GM12878 (cell line): ENCODE results near the gene EP400. TPM values are rescaled to one million over a fixed set of nuclear protein-coding genes. Genes with fewer than 3 reads are reported as not detected.

Experiments
- ATAC-seq: fragments of 200-7000 bp; cut with Tn5 transposase; 3 replicates; pipeline ENCODE4 v1.9.1; 2020; ENCODE audit warnings: mild to moderate bottlenecking, moderate library complexity
- BruUV-seq: library from RNA; stranded (reverse); fragments of 400-500 nt; replicated peaks from 2 replicates; lab custom pipeline; 2021; lab: Mats Ljungman, UMichigan
- CTCF ChIA-PET: fragments of 300-600 bp; sonication (Branson Sonifier 250); formaldehyde crosslinking; extraction: SDS; loops from one replicate; lab custom pipeline; 2021; ENCODE audit warnings: inconsistent platforms; lab: Yijun Ruan, JAX
- POLR2A ChIA-PET: fragments of 350-600 bp; formaldehyde crosslinking; extraction: SDS; loops from one replicate; lab custom pipeline; 2021; ENCODE audit warnings: inconsistent platforms; lab: Charles Lee
- RAD21 ChIA-PET: fragments of 300-600 bp; sonication (Branson Sonifier 250); formaldehyde crosslinking; loops from one replicate; lab custom pipeline; 2023; ENCODE audit warnings: antibody characterized with exemption; ENCODE audit not compliant: unreplicated experiment; lab: Charles Lee
- SMC1A ChIA-PET: fragments of 300-600 bp; sonication (Branson Sonifier 250); formaldehyde crosslinking; loops from one replicate; lab custom pipeline; 2023; ENCODE audit not compliant: unreplicated experiment, uncharacterized antibody; lab: Charles Lee
- DNase-seq: peaks from one replicate; pipeline ENCODE4 v3.0.0-alpha.2; 2011; ENCODE audit warnings: low read depth, low spot score
- FAIRE-seq: peaks from 3 replicates; lab custom pipeline; 2011; peaks lifted over from hg19 to GRCh38; lab: Jason Lieb, UNC
- H2AFZ ChIP-seq: 2 replicates; pipeline ENCODE4 v1.6.0; 2011; ENCODE audit warnings: low read depth, low read length, control low read depth; ENCODE audit not compliant: control insufficient read depth
- H3K27ac ChIP-seq: 2 replicates; pipeline ENCODE4 v1.5.1; 2011; ENCODE audit warnings: control low read depth; ENCODE audit not compliant: control insufficient read depth, insufficient read depth
- H3K27me3 ChIP-seq, 2 experiments: replicated peaks in 1 of 2; 2 replicates each; pipeline versions ENCODE4 v1.6.0 to v1.6.1; 2011; ENCODE audit warnings: low read length in 1 of 2; ENCODE audit not compliant: control insufficient read depth in 2 of 2, insufficient read depth in 2 of 2
- H3K36me3 ChIP-seq, 2 experiments: 2 replicates each; pipeline ENCODE4 v1.5.1; 2011; ENCODE audit warnings: low read length in 1 of 2; ENCODE audit not compliant: control insufficient read depth in 2 of 2, insufficient read depth in 2 of 2
- H3K4me1 ChIP-seq: 2 replicates; pipeline ENCODE4 v1.6.1; 2011; ENCODE audit warnings: mild to moderate bottlenecking, low read length, moderate library complexity, mixed read lengths; ENCODE audit not compliant: control insufficient read depth, insufficient read depth
- H3K4me2 ChIP-seq: 2 replicates; pipeline ENCODE4 v1.6.0; 2011; ENCODE audit warnings: control low read depth; ENCODE audit not compliant: control insufficient read depth, insufficient read depth
- H3K4me3 ChIP-seq: fragments of 200-600 bp; sonication (generic); 2 replicates; pipeline ENCODE4 v1.5.1; 2016
- H3K79me2 ChIP-seq: 2 replicates; pipeline ENCODE4 v1.6.0; 2011; ENCODE audit warnings: low read length; ENCODE audit not compliant: control insufficient read depth, insufficient read depth
- H3K9ac ChIP-seq: 2 replicates; pipeline ENCODE4 v1.8.0; 2011; ENCODE audit warnings: low read length, control low read depth, mixed read lengths; ENCODE audit not compliant: control insufficient read depth, insufficient read depth
- H3K9me3 ChIP-seq: replicated peaks from 3 replicates; pipeline ENCODE4 v1.5.1; 2011; ENCODE audit warnings: mild to moderate bottlenecking, low read length; ENCODE audit not compliant: control insufficient read depth, insufficient read depth
- H4K20me1 ChIP-seq: 2 replicates; pipeline ENCODE4 v1.6.0; 2011; ENCODE audit not compliant: control insufficient read depth, insufficient read depth
- IKZF2 ChIP-seq, 2 experiments: fragments of 450-650 bp; IDR thresholded peaks; 2 replicates each; pipeline ENCODE4 v1.6.1; 2017; ENCODE audit warnings: mild to moderate bottlenecking in 2 of 2, moderate library complexity in 2 of 2
- SIN3A ChIP-seq: IDR thresholded peaks from 2 replicates; pipeline ENCODE4 v1.6.1; 2012; ENCODE audit warnings: low read depth, low read length, improper control_type of control experiment
- SKIL ChIP-seq: fragments of 450-650 bp; IDR thresholded peaks from 2 replicates; pipeline ENCODE4 v1.6.1; 2017; ENCODE audit warnings: mild to moderate bottlenecking, low read depth, inconsistent platforms; ENCODE audit not compliant: poor library complexity, severe bottlenecking
- SMARCA5 ChIP-seq: fragments of 450-650 bp; IDR thresholded peaks from 2 replicates; pipeline ENCODE4 v1.6.1; 2017; ENCODE audit warnings: mild to moderate bottlenecking
- SMC3 ChIP-seq: IDR thresholded peaks from 2 replicates; pipeline ENCODE4 v1.6.1; 2011; ENCODE audit warnings: low read length, improper control_type of control experiment, borderline replicate concordance
- ZBTB33 ChIP-seq: fragments of 450-650 bp; IDR thresholded peaks from 2 replicates; pipeline ENCODE4 v1.6.1; 2017; ENCODE audit warnings: mild to moderate bottlenecking
- ZSCAN29 ChIP-seq: fragments of 450-650 bp; IDR thresholded peaks from 2 replicates; pipeline ENCODE4 v1.6.1; 2017; ENCODE audit warnings: mild to moderate bottlenecking, moderate library complexity
- WGBS: methylation state at CpG from one replicate; pipeline ENCODE4 v1.1.6; 2016; ENCODE audit warnings: low lambda C conversion rate; ENCODE audit not compliant: insufficient replicate concordance, insufficient coverage; ENCODE audit errors: missing lambda C conversion rate; 5-methylcytosine and 5-hydroxymethylcytosine counted together
- in situ Hi-C: fragments of 300-500 bp; cut with MboI; formaldehyde crosslinking; loops from 9 replicates; pipeline ENCODE4 v1.14.3; 2018; ENCODE audit warnings: mixed read lengths
- intact Hi-C: fragments of 100-400 bp; cut with micrococcal nuclease; formaldehyde crosslinking; loops from one replicate; pipeline ENCODE4 v1.14.2; 2022; ENCODE audit not compliant: unreplicated experiment
- polyA plus RNA-seq, 11 experiments: library from polyadenylated mRNA; depleted of rRNA in 4 of 11; unstranded in 6 of 11; stranded (reverse) in 5 of 11; fragments of >200 nt; fragmentation: Nextera tagmentation in 4 of 11; fragmentation: Illumina TruSeq in 1 of 11; extraction: Ambion mirVana in 4 of 11; extraction: Trizol in 1 of 11; gene quantifications; 1 replicate in 1 of 11; 2 replicates in 10 of 11; pipeline versions ENCODE4 v1.2.1 to v1.2.3, GENCODE V29; 2011 to 2016; ENCODE audit warnings: inconsistent platforms in 2 of 11, missing spikeins in 2 of 11, low read depth in 1 of 11
- total RNA-seq, 4 experiments: library from RNA; depleted of rRNA in 3 of 4; stranded (reverse); fragments of >200 nt in 3 of 4; fragmentation: Illumina TruSeq in 1 of 4; extraction: Trizol in 1 of 4; gene quantifications; 2 replicates each; pipeline versions ENCODE4 v1.2.1 to v1.2.3, GENCODE V29; 2013 to 2021
- TF ChIP-seq, protein P1 (sequence below): IDR thresholded peaks from 2 replicates; pipeline ENCODE4 v1.6.1; 2012; ENCODE audit warnings: low read length, inconsistent platforms

The EP400 gene
- total and polyA plus RNA-seq, 10 of the 15 experiments (the other 5 are each of a cell fraction or from before 2014, with no cell fraction given) = 3.8 to 44.2 (median 8.4) TPM

DNA sequence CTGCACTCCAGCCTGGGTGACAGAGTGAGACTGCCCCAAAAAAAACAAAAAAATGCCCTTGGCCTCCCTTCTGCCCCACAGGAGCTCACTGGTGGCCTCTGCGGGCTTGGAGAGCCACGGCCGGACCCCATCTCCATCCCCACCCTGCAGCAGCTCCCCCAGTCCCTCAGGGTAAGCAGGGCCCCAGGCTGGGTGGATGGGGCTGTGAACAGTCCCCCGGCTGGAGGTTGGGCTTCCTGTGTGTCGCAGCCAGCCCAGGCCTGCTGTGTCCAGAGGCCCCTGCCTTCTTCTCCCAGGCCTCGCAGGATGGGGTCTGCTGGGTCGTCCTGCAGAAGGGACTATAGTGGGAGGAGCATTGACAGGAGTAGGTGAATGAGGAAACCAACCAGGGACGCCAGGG is 36.1 kb upstream of the EP400 start (continued):
- TF ChIP-seq SIN3A (no peak), IKZF2 (IDR thresholded peaks at IDR 0.05) (no peak)
- TF ChIP-seq, protein P1, sequence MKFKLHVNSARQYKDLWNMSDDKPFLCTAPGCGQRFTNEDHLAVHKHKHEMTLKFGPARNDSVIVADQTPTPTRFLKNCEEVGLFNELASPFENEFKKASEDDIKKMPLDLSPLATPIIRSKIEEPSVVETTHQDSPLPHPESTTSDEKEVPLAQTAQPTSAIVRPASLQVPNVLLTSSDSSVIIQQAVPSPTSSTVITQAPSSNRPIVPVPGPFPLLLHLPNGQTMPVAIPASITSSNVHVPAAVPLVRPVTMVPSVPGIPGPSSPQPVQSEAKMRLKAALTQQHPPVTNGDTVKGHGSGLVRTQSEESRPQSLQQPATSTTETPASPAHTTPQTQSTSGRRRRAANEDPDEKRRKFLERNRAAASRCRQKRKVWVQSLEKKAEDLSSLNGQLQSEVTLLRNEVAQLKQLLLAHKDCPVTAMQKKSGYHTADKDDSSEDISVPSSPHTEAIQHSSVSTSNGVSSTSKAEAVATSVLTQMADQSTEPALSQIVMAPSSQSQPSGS = no peak
- TF ChIP-seq, all 136 proteins: peak for 0

DNA sequence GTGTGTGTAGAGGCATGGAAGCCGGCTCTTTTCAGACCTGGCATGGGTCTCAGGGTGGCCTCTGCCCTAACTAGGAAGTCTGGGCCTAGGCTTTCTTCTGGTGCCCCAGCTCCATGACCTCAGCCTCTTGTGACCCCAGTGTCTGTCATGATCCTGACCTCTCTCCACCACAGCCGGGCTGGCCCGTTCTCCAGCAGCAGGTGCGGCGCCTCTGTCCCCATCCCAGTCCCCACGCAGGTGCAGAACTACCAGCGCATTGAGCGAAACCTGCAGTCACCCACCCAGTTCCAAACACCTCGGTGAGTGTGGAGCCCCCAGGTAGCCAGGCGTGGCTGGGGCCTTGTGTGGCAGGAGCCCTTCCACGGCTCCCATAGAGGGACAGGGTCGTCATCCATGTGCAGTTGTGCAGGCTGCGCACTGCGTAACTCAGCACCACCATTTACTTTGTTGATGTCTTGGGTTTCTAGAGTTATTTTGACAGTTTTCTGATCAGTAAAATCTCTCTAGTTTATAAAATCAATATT is 35.5 kb upstream of the EP400 start:
- SMC1A ChIA-PET = no interaction called here
- in situ Hi-C loops = no loop called here
- RAD21 ChIA-PET = no interaction called here
- CTCF ChIA-PET = no interaction called here
- no peak overlapping the region for H3K4me3 ChIP-seq
- no peaks in the 10 kb centered on the region for H4K20me1 ChIP-seq
- H3K36me3 ChIP-seq = no peaks in the 10 kb centered on the region; a peak in 3 of 4 replicates
- ATAC-seq = no peak
- TF ChIP-seq ZSCAN29 (no peak), ZBTB33 (no peak), SMC3 (no peak), SMARCA5 (no peak), SKIL (no peak)
- H2AFZ ChIP-seq = no peak overlapping the region
- H3K79me2 ChIP-seq = no peaks in the 10 kb centered on the region
- intact Hi-C loops = no loop called here
- H3K27ac ChIP-seq = no peak overlapping the region
- POLR2A ChIA-PET = no interaction called here
- no TSS peak for BruUV-seq
- H3K27me3 ChIP-seq = no peaks in the 10 kb centered on the region
- no peaks in the 10 kb centered on the region for H3K9me3 ChIP-seq
- H3K4me1 ChIP-seq = no peaks in the 10 kb centered on the region
- H3K9ac ChIP-seq = no peak overlapping the region
- 93% methylated on average over 14 of the region's 14 CpGs for WGBS
- H3K4me2 ChIP-seq = no peak overlapping the region
- no peak for FAIRE-seq
- no peak for DNase-seq
